Type B pancreatic cell (in vitro differentiated cells): Measurements from ENCODE around the gene NPL. TPM values are rescaled to one million over a fixed set of nuclear protein-coding genes. Genes with fewer than 3 reads are reported as not detected.

Source experiments
- DNase-seq: peaks from one replicate; pipeline ENCODE4 v3.0.0; 2021; ENCODE audit warnings: mixed read lengths; ENCODE audit not compliant: unreplicated experiment; ENCODE audit errors: extremely low spot score
- H3K27ac Mint-ChIP-seq: 2 replicates; pipeline ENCODE4 v1.8.0; 2021; ENCODE audit warnings: mild to moderate bottlenecking, mixed read lengths
- H3K27me3 Mint-ChIP-seq: 2 replicates; pipeline ENCODE4 v1.8.0; 2021; ENCODE audit warnings: mixed read lengths
- H3K36me3 Mint-ChIP-seq: 2 replicates; pipeline ENCODE4 v1.8.0; 2021; ENCODE audit warnings: mixed read lengths
- H3K4me1 Mint-ChIP-seq: one replicate; pipeline ENCODE4 v1.8.0; 2021; ENCODE audit warnings: mixed read lengths; ENCODE audit not compliant: unreplicated experiment
- H3K4me3 Mint-ChIP-seq: 2 replicates; pipeline ENCODE4 v1.8.0; 2021; ENCODE audit warnings: mild to moderate bottlenecking, mixed read lengths
- H3K9me3 Mint-ChIP-seq: 2 replicates; pipeline ENCODE4 v1.8.0; 2021; ENCODE audit warnings: mixed read lengths
- CTCF ChIP-seq: fragments of 200-600 bp; sonication (generic); conservative IDR thresholded peaks from 2 replicates; pipeline ENCODE4 v1.5.0; 2021; ENCODE audit warnings: antibody characterized with exemption, mild to moderate bottlenecking
- total RNA-seq: library from RNA; stranded (reverse); gene quantifications from 2 replicates; pipeline ENCODE4 v1.2.1, GENCODE V29; 2021; ENCODE audit warnings: low replicate concordance

The NPL gene
- total RNA-seq, 1 donor from 2014 or later: 4.6 TPM

GRCh38 chr1:182786223-182786994 lies 3.2 kb upstream of the NPL start:
- no peaks in the 10 kb centered on the region for H3K36me3 Mint-ChIP-seq
- H3K4me1 Mint-ChIP-seq: peaks cover 33% of the 10 kb centered on the region
- DNase-seq: no peak
- no peak overlapping the region for H3K4me3 Mint-ChIP-seq
- H3K27me3 Mint-ChIP-seq: peaks cover 38% of the 10 kb centered on the region
- TF ChIP-seq CTCF: peak; percentile 85
- H3K27ac Mint-ChIP-seq: peak overlapping the region; percentile 10
- no peaks in the 10 kb centered on the region for H3K9me3 Mint-ChIP-seq

GRCh38 chr1:182786995-182787324 lies 2.6 kb upstream of the NPL start:
- Mint-ChIP-seq H3K4me3 (no peak overlapping the region), H3K36me3 (no peaks in the 10 kb centered on the region), H3K27me3 (peaks cover 42% of the 10 kb centered on the region), H3K9me3 (no peaks in the 10 kb centered on the region), H3K27ac (peak overlapping the region; percentile 10), H3K4me1 (peaks cover 29% of the 10 kb centered on the region)
- no peak for DNase-seq
- no peak for TF ChIP-seq CTCF

- H3K36me3 Mint-ChIP-seq: no peaks in the 10 kb centered on the region
- no peaks in the 10 kb centered on the region for H3K9me3 Mint-ChIP-seq
- H3K4me1 Mint-ChIP-seq: peaks cover 14% of the 10 kb centered on the region
- TF ChIP-seq CTCF: no peak
- H3K27ac Mint-ChIP-seq: no peak overlapping the region
- peak overlapping the region; percentile 7 for H3K4me3 Mint-ChIP-seq
- peaks cover 46% of the 10 kb centered on the region for H3K27me3 Mint-ChIP-seq
- no peak for DNase-seq
These were observed 2.0 kb downstream of the NPL start for GRCh38 chr1:182791281-182792179.

- Mint-ChIP-seq H3K4me1 (peaks cover 7% of the 10 kb centered on the region), H3K27me3 (peaks cover 21% of the 10 kb centered on the region), H3K9me3 (no peaks in the 10 kb centered on the region), H3K4me3 (no peak overlapping the region), H3K36me3 (no peaks in the 10 kb centered on the region), H3K27ac (no peak overlapping the region)
- no peak for DNase-seq
- no peak for TF ChIP-seq CTCF
These were observed 4.5 kb downstream of the NPL start for GRCh38 chr1:182794091-182794490.

GRCh38 chr1:182794676-182795201 lies 5.2 kb downstream of the NPL start:
- Mint-ChIP-seq H3K36me3 (no peaks in the 10 kb centered on the region), H3K9me3 (no peaks in the 10 kb centered on the region), H3K4me3 (no peak overlapping the region), H3K27ac (no peak overlapping the region), H3K27me3 (peaks cover 19% of the 10 kb centered on the region), H3K4me1 (peaks cover 5% of the 10 kb centered on the region)
- DNase-seq: no peak
- no peak for TF ChIP-seq CTCF
